ENCODE results near the gene NDE1. TPM values are rescaled to one million over a fixed set of nuclear protein-coding genes. Genes with fewer than 3 reads are reported as not detected.
A peak's percentile ranks its signal among the peaks of the same experiment; 100 is the strongest.

Gene NDE1
- total and polyA plus RNA-seq, 2 experiments from 2014 or later, result 7.1 to 41.0 TPM

DNA sequence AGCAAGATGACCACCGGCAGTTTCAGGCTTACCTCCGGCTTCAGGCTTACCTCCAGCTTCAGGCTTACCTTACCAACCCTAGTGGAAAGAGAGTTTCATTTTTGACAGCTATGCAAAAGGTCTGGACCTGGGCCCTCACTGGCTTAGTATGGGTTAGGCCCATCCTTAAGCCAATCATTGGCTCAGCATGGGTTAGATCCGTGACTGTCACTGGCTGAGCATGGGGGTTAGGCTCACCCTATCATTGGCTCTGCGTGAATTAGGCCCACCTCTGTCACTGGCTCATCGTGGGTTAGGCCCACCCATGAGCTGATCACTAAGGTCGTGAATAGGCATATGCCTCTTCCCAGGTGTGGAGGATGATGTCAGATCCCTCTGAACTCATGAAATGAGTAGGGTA lies 8.1 kb downstream of the NDE1 start:
- no peak overlapping the region for H3K4me3 ChIP-seq
- no peak for DNase-seq (ENCODE audit: low read depth in 1 of 2, low spot score in 1 of 2)

DNA sequence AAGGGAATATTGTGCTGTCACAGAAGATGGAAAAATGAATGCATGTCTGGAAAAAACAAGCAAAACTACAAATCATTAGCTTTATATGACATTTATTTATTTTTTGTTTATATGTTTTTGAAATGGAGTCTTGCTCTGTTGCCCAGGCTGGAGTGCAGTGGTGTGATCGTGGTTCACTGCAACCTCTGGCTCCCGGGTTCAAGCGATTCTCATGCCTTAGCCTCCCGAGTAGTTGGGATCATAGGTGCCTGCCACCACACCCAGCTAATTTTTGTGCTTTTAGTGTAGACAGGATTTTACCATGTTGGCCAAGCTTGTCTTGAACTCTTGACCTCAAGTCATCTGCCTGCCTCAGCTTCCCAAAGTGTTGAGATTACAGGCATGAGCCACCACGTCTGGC lies 8.5 kb downstream of the NDE1 start:
- no peak for DNase-seq (ENCODE audit: low read depth in 1 of 2, low spot score in 1 of 2)
- no peak overlapping the region for H3K27ac ChIP-seq
- no peaks in the 10 kb centered on the region for H3K36me3 ChIP-seq
- TF ChIP-seq, protein P1, sequence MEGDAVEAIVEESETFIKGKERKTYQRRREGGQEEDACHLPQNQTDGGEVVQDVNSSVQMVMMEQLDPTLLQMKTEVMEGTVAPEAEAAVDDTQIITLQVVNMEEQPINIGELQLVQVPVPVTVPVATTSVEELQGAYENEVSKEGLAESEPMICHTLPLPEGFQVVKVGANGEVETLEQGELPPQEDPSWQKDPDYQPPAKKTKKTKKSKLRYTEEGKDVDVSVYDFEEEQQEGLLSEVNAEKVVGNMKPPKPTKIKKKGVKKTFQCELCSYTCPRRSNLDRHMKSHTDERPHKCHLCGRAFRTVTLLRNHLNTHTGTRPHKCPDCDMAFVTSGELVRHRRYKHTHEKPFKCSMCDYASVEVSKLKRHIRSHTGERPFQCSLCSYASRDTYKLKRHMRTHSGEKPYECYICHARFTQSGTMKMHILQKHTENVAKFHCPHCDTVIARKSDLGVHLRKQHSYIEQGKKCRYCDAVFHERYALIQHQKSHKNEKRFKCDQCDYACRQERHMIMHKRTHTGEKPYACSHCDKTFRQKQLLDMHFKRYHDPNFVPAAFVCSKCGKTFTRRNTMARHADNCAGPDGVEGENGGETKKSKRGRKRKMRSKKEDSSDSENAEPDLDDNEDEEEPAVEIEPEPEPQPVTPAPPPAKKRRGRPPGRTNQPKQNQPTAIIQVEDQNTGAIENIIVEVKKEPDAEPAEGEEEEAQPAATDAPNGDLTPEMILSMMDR (IDR thresholded peaks at IDR 0.05; ENCODE audit: low read depth, low read length), result no peak
- no peaks in the 10 kb centered on the region for H3K4me1 ChIP-seq (ENCODE audit: low read depth)
- H3K27me3 ChIP-seq, result no peaks in the 10 kb centered on the region
- H3K4me3 ChIP-seq, result no peak overlapping the region
- no peaks in the 10 kb centered on the region for H3K9me3 ChIP-seq (ENCODE audit: low read depth)

More for the DNA sequence above, 8.1 kb downstream of the NDE1 start:
- Histone ChIP-seq H3K4me1 (ENCODE audit: low read depth) (no peaks in the 10 kb centered on the region), H3K36me3 (no peaks in the 10 kb centered on the region), H3K27ac (no peak overlapping the region), H3K27me3 (no peaks in the 10 kb centered on the region), H3K9me3 (ENCODE audit: low read depth) (no peaks in the 10 kb centered on the region)
- TF ChIP-seq, protein P1 (IDR thresholded peaks at IDR 0.05; ENCODE audit: low read depth, low read length), result no peak

DNA sequence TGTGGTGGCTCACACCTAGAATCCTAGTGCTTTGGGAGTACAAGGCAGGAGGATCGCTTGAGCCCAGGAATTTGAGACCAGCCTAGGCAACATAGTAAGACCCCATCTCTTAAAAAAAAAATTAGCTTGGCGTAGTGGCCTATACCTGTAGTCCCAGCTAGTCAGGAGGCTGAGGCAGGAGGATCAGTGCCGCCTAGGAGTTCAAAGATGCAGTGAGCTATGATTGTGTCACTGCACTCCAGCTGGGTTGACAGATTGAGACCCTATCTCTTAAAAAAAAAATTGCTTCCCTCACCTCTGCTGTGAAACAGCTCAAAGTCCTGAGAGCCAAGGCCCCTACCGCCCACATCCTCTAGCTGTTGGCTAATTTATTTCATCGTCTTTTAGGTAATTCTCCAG lies 10.2 kb downstream of the NDE1 start:
- no peak for DNase-seq (ENCODE audit: low read depth in 1 of 2, low spot score in 1 of 2)
- TF ChIP-seq, protein P1 (IDR thresholded peaks at IDR 0.05; ENCODE audit: low read depth, low read length), result no peak
- Histone ChIP-seq H3K4me3 (no peak overlapping the region), H3K36me3 (peaks cover 3% of the 10 kb centered on the region), H3K27me3 (no peaks in the 10 kb centered on the region), H3K9me3 (ENCODE audit: low read depth) (no peaks in the 10 kb centered on the region), H3K4me1 (ENCODE audit: low read depth) (no peaks in the 10 kb centered on the region), H3K27ac (peak overlapping the region; percentile 28)

DNA sequence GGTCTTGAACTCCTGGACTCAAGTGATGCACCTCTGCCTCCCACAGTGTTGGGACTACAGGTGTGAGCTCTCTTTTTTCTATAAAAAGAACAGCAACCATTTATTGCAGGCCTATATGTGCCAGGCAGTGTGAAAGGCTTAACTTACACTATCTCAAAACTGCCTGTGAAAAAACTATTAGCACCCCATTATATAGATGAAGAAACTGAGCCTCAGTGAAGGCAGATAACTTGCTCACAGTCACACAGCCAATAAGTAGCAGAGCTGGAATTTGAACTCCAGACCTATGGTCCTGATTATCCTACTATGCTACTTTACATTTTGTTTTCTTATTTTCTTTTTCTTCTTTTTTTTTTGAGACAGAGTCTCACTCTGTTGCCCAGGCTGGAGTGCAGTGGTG lies 15.1 kb downstream of the NDE1 start:
- no peaks in the 10 kb centered on the region for H3K4me1 ChIP-seq (ENCODE audit: low read depth)
- DNase-seq (ENCODE audit: low read depth in 1 of 2, low spot score in 1 of 2), result no peak
- H3K27me3 ChIP-seq, result no peaks in the 10 kb centered on the region
- H3K36me3 ChIP-seq, result peaks cover 25% of the 10 kb centered on the region
- H3K27ac ChIP-seq, result no peak overlapping the region
- TF ChIP-seq, protein P1 (IDR thresholded peaks at IDR 0.05; ENCODE audit: low read depth, low read length), result no peak
- H3K4me3 ChIP-seq, result no peak overlapping the region
- H3K9me3 ChIP-seq (ENCODE audit: low read depth), result no peaks in the 10 kb centered on the region

DNA sequence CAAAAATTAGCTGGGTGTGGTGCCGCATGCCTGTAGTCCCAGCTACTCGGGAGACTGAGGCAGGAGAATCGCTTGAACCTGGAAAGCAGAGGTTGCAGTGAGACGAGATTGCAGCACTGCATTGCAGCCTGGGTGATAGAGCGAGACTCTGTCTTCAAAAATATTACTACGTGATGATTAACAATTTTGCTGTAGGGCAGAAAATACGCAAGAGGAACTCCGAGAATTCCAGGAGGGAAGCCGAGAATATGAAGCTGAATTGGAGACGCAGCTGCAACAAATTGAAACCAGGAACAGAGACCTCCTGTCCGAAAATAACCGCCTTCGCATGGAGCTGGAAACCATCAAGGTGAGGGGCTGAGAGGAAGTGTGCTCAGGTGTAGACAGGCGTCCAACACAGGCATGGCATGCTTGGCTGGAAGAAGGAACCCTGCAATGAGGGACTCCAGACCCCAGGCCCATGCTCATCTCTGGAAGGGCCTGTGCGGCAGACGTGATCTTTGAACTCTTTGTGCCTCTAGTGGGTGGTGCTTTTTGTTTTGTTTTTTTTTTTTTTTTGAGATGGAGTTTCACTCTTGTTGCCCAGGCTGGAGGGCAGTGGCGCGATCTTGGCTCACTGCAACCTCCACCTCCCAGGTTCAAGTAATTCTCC lies 17.2 kb downstream of the NDE1 start:
- Histone ChIP-seq H3K4me3 (no peak overlapping the region), H3K27ac (no peak overlapping the region), H3K27me3 (no peaks in the 10 kb centered on the region), H3K4me1 (ENCODE audit: low read depth) (no peaks in the 10 kb centered on the region), H3K9me3 (ENCODE audit: low read depth) (no peaks in the 10 kb centered on the region), H3K36me3 (peaks cover 25% of the 10 kb centered on the region)
- TF ChIP-seq, protein P1 (IDR thresholded peaks at IDR 0.05; ENCODE audit: low read depth, low read length), result no peak
- DNase-seq (ENCODE audit: low read depth in 1 of 2, low spot score in 1 of 2), result no peak

All from cardiac muscle cell (in vitro differentiated cells and primary cell).